ENCODE results near the gene SLFNL1. TPM values are rescaled to one million over a fixed set of nuclear protein-coding genes. Genes with fewer than 3 reads are reported as not detected.

SLFNL1 gene
- total and polyA plus RNA-seq, 4 donors = 0.02 to 0.68 (median 0.38) TPM

DNA sequence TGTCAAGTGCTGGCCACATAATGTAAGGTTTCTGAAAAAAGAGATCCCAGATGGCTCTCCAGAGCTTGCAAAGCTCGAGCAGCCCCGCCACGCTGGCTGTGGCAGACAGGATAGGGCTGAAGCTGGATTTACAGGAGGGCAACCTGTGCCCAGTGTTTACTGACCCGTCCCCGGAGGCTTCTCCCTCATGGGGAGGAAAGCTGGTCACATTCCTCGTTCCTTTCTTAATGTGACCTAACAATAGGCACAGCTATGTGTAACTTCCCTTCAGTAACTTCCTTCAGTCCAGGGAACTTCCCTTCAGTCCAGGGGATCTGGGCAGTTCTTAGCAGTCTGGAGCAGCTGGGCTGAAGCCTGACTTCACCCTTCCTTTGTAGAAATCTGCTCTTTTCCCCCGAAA is 7.7 kb downstream of the SLFNL1 start:
- WGBS = 83% methylated on average over 7 of the region's 7 CpGs
- no peak overlapping the region for H3K4me3 ChIP-seq (ENCODE audit: low read depth in 1 of 3, low read length in 3 of 3)
- H3K27ac ChIP-seq (ENCODE audit: low read depth in 1 of 2, low read length in 2 of 2) = no peak overlapping the region
- no peaks in the 10 kb centered on the region for H3K27me3 ChIP-seq (ENCODE audit: control insufficient read depth in 4 of 4, insufficient read depth in 4 of 4, low read length in 3 of 4)
- no peak for DNase-seq (ENCODE audit: low spot score)
- peaks cover 15 to 85% (median 55%) of the 10 kb centered on the region in 4 donors for H3K36me3 ChIP-seq (ENCODE audit: control insufficient read depth in 4 of 4, insufficient read depth in 3 of 4, low read depth in 1 of 4, low read length in 3 of 4)
- H3K4me1 ChIP-seq (ENCODE audit: control insufficient read depth in 4 of 4, insufficient read depth in 4 of 4, low read length in 3 of 4) = no peaks in the 10 kb centered on the region
- TF ChIP-seq, protein P1, sequence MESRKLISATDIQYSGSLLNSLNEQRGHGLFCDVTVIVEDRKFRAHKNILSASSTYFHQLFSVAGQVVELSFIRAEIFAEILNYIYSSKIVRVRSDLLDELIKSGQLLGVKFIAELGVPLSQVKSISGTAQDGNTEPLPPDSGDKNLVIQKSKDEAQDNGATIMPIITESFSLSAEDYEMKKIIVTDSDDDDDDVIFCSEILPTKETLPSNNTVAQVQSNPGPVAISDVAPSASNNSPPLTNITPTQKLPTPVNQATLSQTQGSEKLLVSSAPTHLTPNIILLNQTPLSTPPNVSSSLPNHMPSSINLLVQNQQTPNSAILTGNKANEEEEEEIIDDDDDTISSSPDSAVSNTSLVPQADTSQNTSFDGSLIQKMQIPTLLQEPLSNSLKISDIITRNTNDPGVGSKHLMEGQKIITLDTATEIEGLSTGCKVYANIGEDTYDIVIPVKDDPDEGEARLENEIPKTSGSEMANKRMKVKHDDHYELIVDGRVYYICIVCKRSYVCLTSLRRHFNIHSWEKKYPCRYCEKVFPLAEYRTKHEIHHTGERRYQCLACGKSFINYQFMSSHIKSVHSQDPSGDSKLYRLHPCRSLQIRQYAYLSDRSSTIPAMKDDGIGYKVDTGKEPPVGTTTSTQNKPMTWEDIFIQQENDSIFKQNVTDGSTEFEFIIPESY (IDR thresholded peaks at IDR 0.05) = no peak
- TF ChIP-seq TAF1 (conservative IDR thresholded peaks at IDR 0.05) (no peak), SP1 (IDR thresholded peaks at IDR 0.05) (no peak), HNF4A (conservative IDR thresholded peaks at IDR 0.05) (no peak), YY1 (IDR thresholded peaks at IDR 0.05) (no peak), FOXA1 (IDR thresholded peaks at IDR 0.05) (no peak), RAD21 (IDR thresholded peaks at IDR 0.05) (no peak)
- TF ChIP-seq, protein P2, sequence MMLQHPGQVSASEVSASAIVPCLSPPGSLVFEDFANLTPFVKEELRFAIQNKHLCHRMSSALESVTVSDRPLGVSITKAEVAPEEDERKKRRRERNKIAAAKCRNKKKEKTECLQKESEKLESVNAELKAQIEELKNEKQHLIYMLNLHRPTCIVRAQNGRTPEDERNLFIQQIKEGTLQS (IDR thresholded peaks at IDR 0.05) = no peak
- TF ChIP-seq, protein P3, sequence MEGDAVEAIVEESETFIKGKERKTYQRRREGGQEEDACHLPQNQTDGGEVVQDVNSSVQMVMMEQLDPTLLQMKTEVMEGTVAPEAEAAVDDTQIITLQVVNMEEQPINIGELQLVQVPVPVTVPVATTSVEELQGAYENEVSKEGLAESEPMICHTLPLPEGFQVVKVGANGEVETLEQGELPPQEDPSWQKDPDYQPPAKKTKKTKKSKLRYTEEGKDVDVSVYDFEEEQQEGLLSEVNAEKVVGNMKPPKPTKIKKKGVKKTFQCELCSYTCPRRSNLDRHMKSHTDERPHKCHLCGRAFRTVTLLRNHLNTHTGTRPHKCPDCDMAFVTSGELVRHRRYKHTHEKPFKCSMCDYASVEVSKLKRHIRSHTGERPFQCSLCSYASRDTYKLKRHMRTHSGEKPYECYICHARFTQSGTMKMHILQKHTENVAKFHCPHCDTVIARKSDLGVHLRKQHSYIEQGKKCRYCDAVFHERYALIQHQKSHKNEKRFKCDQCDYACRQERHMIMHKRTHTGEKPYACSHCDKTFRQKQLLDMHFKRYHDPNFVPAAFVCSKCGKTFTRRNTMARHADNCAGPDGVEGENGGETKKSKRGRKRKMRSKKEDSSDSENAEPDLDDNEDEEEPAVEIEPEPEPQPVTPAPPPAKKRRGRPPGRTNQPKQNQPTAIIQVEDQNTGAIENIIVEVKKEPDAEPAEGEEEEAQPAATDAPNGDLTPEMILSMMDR (IDR thresholded peaks at IDR 0.05; ENCODE audit: low read depth, low read length, missing input control) = no peak
- TF ChIP-seq, protein P4, sequence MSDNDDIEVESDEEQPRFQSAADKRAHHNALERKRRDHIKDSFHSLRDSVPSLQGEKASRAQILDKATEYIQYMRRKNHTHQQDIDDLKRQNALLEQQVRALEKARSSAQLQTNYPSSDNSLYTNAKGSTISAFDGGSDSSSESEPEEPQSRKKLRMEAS (IDR thresholded peaks at IDR 0.05) = no peak
- TF ChIP-seq, protein P5, sequence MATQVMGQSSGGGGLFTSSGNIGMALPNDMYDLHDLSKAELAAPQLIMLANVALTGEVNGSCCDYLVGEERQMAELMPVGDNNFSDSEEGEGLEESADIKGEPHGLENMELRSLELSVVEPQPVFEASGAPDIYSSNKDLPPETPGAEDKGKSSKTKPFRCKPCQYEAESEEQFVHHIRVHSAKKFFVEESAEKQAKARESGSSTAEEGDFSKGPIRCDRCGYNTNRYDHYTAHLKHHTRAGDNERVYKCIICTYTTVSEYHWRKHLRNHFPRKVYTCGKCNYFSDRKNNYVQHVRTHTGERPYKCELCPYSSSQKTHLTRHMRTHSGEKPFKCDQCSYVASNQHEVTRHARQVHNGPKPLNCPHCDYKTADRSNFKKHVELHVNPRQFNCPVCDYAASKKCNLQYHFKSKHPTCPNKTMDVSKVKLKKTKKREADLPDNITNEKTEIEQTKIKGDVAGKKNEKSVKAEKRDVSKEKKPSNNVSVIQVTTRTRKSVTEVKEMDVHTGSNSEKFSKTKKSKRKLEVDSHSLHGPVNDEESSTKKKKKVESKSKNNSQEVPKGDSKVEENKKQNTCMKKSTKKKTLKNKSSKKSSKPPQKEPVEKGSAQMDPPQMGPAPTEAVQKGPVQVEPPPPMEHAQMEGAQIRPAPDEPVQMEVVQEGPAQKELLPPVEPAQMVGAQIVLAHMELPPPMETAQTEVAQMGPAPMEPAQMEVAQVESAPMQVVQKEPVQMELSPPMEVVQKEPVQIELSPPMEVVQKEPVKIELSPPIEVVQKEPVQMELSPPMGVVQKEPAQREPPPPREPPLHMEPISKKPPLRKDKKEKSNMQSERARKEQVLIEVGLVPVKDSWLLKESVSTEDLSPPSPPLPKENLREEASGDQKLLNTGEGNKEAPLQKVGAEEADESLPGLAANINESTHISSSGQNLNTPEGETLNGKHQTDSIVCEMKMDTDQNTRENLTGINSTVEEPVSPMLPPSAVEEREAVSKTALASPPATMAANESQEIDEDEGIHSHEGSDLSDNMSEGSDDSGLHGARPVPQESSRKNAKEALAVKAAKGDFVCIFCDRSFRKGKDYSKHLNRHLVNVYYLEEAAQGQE (IDR thresholded peaks at IDR 0.05) = no peak
- H3K9ac ChIP-seq (ENCODE audit: low read depth in 1 of 2, low read length in 2 of 2) = no peak overlapping the region
- H3K9me3 ChIP-seq (ENCODE audit: control insufficient read depth in 4 of 4, low read length in 3 of 4) = no peaks in the 10 kb centered on the region

DNA sequence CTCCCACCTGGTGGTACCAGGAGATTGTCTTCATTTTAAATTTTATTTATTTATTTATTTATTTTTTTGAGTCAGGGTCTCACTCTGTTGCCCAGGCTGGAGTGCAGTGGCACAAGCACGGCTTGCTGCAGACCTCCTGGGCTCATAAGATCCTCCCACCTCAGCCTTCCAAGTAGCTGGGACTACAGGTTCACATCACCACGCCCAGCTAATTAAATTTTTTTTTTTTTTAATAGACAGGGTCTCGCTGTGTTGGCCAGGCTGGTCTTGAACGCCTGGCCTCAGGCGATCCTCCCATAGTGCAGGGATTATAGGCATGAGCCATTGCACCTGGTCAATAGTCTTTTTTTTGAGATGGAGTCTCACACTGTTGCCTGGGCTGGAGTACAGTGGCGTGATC is 8.5 kb downstream of the SLFNL1 start:
- H3K27me3 ChIP-seq (ENCODE audit: control insufficient read depth in 4 of 4, insufficient read depth in 4 of 4, low read length in 3 of 4) = no peaks in the 10 kb centered on the region
- H3K9ac ChIP-seq (ENCODE audit: low read depth in 1 of 2, low read length in 2 of 2) = no peak overlapping the region
- no peaks in the 10 kb centered on the region for H3K9me3 ChIP-seq (ENCODE audit: control insufficient read depth in 4 of 4, low read length in 3 of 4)
- DNase-seq (ENCODE audit: low spot score) = no peak
- no peak overlapping the region for H3K27ac ChIP-seq (ENCODE audit: low read depth in 1 of 2, low read length in 2 of 2)
- 92% methylated on average over 6 of the region's 6 CpGs for WGBS
- TF ChIP-seq JUND (IDR thresholded peaks at IDR 0.05) = no peak
- no peak for TF ChIP-seq YY1 (IDR thresholded peaks at IDR 0.05)
- TF ChIP-seq, protein P3 (IDR thresholded peaks at IDR 0.05; ENCODE audit: low read depth, low read length, missing input control) = no peak
- TF ChIP-seq HNF4A (conservative IDR thresholded peaks at IDR 0.05) = no peak
- no peak for TF ChIP-seq FOXA1 (IDR thresholded peaks at IDR 0.05)
- TF ChIP-seq, protein P2 (IDR thresholded peaks at IDR 0.05) = no peak
- no peak for TF ChIP-seq SP1 (IDR thresholded peaks at IDR 0.05)
- TF ChIP-seq RXRA (IDR thresholded peaks at IDR 0.05) = no peak
- TF ChIP-seq FOXA2 (IDR thresholded peaks at IDR 0.05) = no peak
- TF ChIP-seq TAF1 (conservative IDR thresholded peaks at IDR 0.05) = no peak
- H3K4me1 ChIP-seq (ENCODE audit: control insufficient read depth in 4 of 4, insufficient read depth in 4 of 4, low read length in 3 of 4) = no peaks in the 10 kb centered on the region
- H3K36me3 ChIP-seq (ENCODE audit: control insufficient read depth in 4 of 4, insufficient read depth in 3 of 4, low read depth in 1 of 4, low read length in 3 of 4) = peaks cover 18 to 89% (median 62%) of the 10 kb centered on the region in 4 donors
- no peak overlapping the region for H3K4me3 ChIP-seq (ENCODE audit: low read depth in 1 of 3, low read length in 3 of 3)
